ENCODE measurements around the gene KLHL40.

KLHL40 gene

GRCh38 chr3:42690191-42690590 is 4.9 kb downstream of the KLHL40 start:
- no peak for DNase-seq (ENCODE audit: low read depth)

DNA sequence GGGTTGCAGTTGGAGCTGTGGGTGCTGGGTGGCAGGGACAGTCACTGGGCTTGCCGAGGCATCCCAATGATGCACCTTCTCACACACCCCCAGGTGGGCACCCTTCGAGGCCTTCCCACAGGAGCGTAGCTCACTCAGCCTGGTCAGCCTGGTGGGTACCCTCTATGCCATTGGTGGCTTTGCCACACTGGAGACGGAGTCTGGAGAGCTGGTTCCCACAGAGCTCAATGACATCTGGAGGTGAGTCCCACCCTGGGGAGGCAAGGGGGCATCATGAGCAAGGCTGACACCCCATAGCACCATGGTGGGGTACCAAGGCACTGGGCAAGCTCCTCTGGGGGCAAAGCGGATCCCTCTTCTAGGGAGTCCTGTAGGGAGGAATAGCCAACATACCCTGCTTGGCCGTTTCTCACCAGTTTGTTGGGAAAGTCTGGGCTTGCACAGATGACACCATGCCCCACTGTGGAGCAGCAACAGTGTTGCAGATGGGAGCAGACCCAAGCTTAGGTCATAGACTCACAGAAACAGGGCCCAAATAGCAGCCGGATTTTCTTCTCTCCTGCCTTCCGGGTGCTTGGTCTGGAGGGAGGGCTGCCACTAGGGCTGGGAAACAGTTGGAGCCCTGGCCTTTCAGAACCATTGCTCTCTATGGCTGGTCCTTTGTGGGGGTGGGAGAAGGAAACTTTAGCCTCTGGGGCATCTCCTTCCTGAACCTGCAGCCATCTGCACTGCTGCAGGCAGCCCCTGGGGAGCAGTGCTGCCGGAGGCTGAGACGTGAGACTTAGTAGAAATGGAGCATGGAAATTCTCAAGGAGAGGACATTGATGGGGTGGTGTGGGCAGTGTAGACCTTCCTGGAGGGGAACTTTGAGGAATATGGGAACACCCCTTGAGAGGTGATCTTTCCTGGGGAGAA is 5.7 kb downstream of the KLHL40 start:
- no peak for DNase-seq (ENCODE audit: low read depth)

- DNase-seq (ENCODE audit: low read depth): no peak
These were observed 6.7 kb downstream of the KLHL40 start for GRCh38 chr3:42691816-42692666.

DNA sequence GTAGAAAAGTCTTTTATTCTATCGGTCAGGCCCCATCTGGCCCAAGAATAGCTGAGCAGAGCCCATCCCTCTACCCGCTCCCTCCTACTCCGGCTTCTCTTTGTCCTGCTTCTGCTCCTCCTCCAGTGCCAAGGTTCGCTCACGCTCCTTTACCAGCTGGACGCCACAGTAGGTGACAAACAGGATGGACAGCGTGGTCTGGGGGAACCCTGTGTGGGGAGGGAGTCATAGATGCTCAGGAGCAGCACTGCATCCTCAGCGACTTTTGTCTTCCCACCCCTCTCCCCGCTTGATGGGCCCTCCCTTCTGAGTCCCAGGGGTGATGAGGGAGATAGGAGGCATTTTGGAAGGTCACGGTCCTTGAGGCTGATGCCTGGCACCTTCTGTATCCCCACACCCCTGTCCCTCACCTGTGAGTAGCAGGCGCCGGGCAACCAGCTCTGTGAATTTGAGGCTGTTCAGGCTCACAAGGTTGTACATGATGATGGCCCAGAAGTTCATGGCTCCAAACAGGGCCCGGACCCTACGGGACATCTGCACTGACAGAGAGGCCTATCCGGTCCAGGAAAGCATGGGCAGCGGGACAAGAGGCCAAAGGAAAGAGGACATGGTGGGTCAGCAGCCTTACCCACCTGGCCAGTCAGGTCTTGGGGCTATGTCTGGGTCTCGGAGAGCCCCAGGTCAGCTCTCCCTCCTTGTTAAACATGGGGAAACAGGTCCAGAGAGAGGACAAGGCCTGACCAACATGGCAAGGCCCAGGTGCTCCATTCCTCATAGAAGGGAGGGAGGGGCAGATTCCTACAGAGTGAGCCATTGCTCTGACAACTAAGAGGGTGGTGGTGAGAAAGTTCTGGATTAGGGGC is 7.6 kb downstream of the KLHL40 start:
- DNase-seq (ENCODE audit: low read depth): no peak

DNA sequence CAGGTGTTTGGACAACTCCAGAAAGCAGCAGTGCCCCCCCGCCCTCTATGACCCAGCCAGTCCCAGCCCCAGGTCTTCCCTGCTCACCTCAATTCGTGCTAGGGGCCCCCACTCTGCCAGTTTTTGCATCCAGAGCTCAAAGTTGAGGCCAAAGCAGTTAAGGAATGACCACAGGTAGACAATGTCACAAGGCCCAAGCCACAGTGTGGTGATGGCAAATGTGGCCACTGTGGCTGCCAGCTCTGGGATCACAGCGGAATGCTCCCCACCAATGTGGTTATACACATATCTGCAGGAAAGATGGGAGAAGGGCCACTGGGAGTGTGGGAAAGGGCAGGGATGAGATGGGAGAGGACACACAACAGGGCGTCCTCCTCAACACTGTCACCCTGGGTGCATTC is 8.2 kb downstream of the KLHL40 start:
- DNase-seq (ENCODE audit: low read depth): no peak

GRCh38 chr3:42694366-42694765 is 9.0 kb downstream of the KLHL40 start:
- DNase-seq (ENCODE audit: low read depth): no peak

GRCh38 chr3:42696356-42697288 is 11.3 kb downstream of the KLHL40 start:
- no peak for DNase-seq (ENCODE audit: low read depth)

DNA sequence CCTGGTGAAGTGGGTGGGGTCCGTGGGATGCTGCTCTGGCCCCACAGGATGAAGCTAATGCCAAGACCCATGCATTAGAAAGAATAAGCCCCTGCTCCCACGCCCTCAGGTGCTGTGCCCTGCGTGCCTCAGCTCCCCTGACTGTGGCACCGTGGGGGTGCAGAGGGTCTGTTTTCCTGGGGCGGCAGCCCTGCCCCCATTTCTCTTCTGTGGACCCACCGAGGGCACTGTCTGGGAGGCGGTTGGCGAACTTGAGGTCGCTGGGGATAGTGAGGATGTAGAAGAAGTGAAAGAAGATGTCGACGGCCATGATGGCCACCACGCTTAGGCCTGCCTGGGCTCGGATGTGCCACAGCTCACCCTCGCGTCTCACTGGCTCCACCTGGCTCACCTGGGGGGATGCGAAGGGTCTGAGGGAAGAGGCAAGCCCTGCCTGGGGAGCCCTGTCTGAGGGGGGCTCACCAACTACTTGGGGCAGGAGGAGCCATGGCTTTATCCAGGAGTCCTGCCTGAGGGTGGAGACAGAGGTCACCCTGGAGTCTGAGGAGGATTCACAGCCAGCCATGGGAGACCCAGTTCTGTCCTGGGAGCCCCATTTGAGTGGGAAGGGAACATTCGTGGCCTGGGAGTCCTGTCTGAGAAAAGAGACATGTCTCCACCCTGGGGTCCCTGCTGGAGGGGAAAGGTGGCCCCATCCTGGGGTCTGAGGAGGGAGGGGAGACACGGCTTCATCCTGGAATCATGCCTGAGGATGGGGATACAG is 12.1 kb downstream of the KLHL40 start:
- DNase-seq (ENCODE audit: low read depth): no peak

DNA sequence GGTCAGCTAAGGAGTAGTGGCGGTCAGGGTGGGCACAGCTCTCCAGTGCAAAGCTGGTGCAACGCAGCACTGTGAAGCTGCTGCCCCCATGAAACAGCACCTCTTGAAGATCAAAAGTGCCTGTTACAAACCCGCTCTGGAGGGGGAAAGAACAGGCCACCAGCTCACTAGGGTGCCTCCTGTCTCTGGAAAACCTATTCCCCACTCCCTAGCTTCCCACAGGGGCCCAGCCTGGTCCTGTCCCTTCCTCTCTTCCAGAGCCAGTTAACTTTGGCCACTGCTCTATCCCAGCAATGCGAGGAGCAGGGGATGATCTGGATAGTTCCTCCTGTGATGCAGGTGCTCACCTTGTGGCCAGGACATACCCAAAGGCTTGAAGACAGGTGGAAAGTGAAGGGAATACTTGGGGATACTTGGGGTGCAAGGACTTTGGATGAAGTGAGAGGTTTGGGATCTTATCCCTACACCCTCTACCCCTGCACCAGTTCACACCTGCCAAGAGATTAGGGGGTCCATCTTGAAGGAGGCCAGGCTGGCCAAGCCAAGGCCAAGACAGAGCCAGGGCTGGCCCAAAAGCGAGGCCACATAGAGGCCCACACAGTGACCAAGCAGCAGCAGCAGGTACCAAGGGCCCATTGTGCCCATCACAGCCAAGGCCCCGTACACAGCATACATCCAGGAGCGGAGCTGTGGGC is 13.0 kb downstream of the KLHL40 start:
- no peak for DNase-seq (ENCODE audit: low read depth)

DNA sequence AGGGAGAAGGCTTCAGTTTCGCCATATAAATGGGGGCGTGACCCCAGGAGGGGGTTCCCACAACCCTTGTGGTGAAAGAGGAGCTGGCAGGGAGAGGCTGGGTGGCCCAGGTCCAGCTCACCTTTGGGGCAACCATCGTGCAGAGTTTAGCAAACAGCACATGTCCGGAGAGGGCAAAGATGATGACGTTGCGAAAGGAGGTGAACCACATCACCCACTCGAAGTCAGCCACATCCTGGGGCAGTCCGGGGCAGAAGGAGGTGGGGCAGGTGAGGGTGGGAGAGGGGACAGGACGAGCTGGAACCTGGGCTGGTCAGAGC is 13.5 kb downstream of the KLHL40 start:
- no peak for DNase-seq (ENCODE audit: low read depth)

GRCh38 chr3:42699511-42699971 is 14.2 kb downstream of the KLHL40 start:
- DNase-seq (ENCODE audit: low read depth): no peak

DNA sequence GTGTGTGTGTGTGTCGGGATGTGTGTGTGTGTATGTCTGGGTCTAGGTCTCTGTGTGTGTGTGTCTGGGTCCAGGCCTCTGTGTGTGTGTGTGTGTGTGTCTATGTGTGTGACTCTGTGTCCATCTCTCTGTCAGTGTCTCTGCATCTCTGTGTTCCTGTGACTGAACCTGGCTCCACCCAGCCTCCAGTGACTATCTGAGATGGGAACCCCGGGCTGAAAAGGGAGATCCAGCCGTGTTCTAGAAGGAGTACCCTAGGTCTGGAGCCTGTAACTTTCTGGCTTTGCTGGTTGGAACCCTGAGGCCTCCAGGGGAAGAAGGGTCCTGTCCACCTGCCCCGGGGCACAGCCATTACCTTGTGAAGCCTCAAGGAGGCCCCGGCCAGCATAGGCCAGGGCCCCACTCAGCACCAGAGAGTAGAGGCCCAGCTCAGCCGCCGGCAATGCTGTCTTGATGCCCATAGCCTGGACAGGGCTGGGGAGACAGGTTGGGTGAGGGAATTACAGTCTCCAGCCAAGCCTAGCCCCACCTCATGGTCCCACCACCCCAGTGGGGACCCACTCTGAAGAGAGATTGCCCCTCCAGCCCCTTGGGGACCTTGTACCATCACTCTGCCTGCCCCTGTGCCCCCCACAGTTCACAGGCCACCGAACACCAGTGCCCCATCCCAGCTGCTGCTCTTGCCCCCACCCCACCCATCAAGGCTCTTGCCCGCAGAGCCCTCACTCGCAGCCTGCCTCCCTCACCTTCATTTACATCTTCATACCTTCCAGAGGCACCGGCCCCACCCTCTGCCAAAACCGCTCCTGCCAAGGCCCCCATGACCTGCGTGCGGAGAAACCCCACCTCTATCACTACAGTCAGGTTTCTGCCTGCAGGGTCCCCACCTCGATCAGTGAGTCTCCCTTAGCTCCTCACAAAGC is 15.3 kb downstream of the KLHL40 start:
- DNase-seq (ENCODE audit: low read depth): no peak

DNA sequence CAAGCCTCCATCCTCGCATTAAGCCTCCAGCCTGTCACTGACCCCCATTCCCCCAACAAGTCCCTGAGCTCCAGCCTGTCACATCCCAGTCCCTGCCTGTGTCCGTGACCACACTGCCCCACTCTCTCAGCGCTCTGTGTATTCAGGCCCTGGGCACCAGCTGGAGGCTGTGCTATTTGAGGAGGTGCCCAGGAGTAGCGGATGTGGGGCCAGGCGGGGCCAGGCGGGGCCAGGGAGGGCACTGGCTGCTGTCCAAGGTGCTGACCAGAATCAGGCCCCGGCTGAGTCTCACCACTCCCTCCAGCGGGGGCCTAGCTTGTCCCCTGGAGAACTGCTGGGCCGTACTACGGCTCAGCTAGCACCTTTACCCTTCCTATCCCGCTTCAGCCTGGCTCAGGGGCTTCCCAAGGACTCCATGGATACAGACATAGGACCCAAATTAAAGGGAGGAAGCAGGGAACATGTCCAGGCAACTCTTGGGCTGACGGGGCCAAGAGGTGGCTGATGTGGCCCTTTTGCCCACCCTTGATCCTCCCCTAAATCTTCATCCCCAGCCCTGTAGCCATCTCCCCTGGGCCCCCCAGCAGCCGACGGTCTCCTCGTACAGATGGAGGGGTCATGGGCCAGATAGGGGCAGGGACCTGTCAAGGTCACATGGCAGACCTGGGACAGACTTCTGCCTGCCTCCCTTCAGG is 16.2 kb downstream of the KLHL40 start:
- DNase-seq (ENCODE audit: low read depth): no peak

GRCh38 chr3:42702066-42702951 is 17.0 kb downstream of the KLHL40 start, which contains the start of gene HHATL:
HHATL (minus strand) TSS chr3:42702798; CDS start chr3:42700826, 1,972 bp downstream.
- DNase-seq (ENCODE audit: low read depth): no peak

GRCh38 chr3:42702982-42703694 is 17.8 kb downstream of the KLHL40 start:
- DNase-seq (ENCODE audit: low read depth): no peak

DNA sequence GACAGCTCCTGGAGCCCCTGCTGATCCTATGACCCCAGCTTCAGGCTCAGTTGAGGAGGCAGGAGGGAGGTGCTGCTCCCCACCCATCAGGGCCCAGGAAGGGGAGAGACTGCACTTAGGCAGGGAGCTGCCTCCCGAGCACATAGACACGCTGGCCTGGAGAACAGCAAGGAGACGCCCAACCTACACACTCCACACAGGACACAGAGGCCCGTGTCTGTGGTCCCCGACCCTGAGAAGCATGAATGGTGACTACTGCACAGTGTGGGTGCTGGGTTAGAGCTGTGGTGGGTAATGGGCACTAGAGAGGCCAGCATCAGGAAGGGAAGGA is 18.3 kb downstream of the KLHL40 start:
- DNase-seq (ENCODE audit: low read depth): no peak

Measured in fibroblast of gingiva (primary cell).